HepG2 (cell line): ENCODE data around the gene TBCD. TPM values are rescaled to one million over a fixed set of nuclear protein-coding genes. Genes with fewer than 3 reads are reported as not detected.

ENCODE experiments used
- CBX1 ChIP-seq: IDR thresholded peaks from one replicate; pipeline ENCODE4 v1.6.1; 2016; ENCODE audit warnings: antibody characterized with exemption, low read depth
- FOXK1 ChIP-seq: sonication (generic); formaldehyde crosslinking; IDR thresholded peaks from 2 replicates; pipeline ENCODE4 v1.4.0; 2020; ENCODE audit warnings: low read depth, missing genetic modification reagents, borderline replicate concordance
- HMG20B ChIP-seq: conservative IDR thresholded peaks from 2 replicates; pipeline ENCODE4 v1.6.1; 2016; ENCODE audit warnings: missing genetic modification reagents, missing compliant biosample characterization
- HMGA1 ChIP-seq: sonication (generic); formaldehyde crosslinking; conservative IDR thresholded peaks from 2 replicates; pipeline ENCODE4 v1.4.0; 2020; ENCODE audit warnings: missing genetic modification reagents
- ISX ChIP-seq: sonication (generic); formaldehyde crosslinking; conservative IDR thresholded peaks from 2 replicates; pipeline ENCODE4 v1.5.0; 2020; ENCODE audit warnings: missing genetic modification reagents
- NFIC ChIP-seq: IDR thresholded peaks from 2 replicates; pipeline ENCODE4 v1.6.1; 2012; ENCODE audit warnings: mild to moderate bottlenecking, low read length, inconsistent platforms
- RBFOX2 ChIP-seq: fragments of 200-400 bp; formaldehyde crosslinking; IDR thresholded peaks from 2 replicates; pipeline ENCODE4 v1.6.1; 2017; ENCODE audit warnings: low read depth, mild to moderate bottlenecking, low read length
- TBX2 ChIP-seq: sonication (generic); formaldehyde crosslinking; IDR thresholded peaks from 2 replicates; pipeline ENCODE4 v1.5.0; 2020; ENCODE audit warnings: missing genetic modification reagents, mild to moderate bottlenecking, borderline replicate concordance
- ZNF136 ChIP-seq: sonication (generic); formaldehyde crosslinking; IDR thresholded peaks from 2 replicates; pipeline ENCODE4 v1.8.1; 2022; ENCODE audit warnings: low read depth, mild to moderate bottlenecking, moderate library complexity, missing genetic modification reagents
- ZNF205 ChIP-seq: IDR thresholded peaks from 2 replicates; pipeline ENCODE4 v1.6.1; 2018; ENCODE audit warnings: missing biosample characterization, missing genetic modification reagents
- ZNF333 ChIP-seq: sonication (generic); formaldehyde crosslinking; IDR thresholded peaks from 2 replicates; pipeline ENCODE4 v1.4.0; 2020; ENCODE audit warnings: mild to moderate bottlenecking, missing genetic modification reagents, borderline replicate concordance
- ZNF589 ChIP-seq: sonication (generic); formaldehyde crosslinking; conservative IDR thresholded peaks from 2 replicates; pipeline ENCODE4 v1.8.0; 2022; ENCODE audit warnings: mild to moderate bottlenecking, moderate library complexity, missing genetic modification reagents
- ZNF737 ChIP-seq: sonication (generic); formaldehyde crosslinking; IDR thresholded peaks from 2 replicates; pipeline ENCODE4 v1.5.0; 2020; ENCODE audit warnings: missing genetic modification reagents, mild to moderate bottlenecking, borderline replicate concordance
- polyA plus RNA-seq, 8 experiments: library from polyadenylated mRNA; depleted of rRNA in 3 of 8; stranded (reverse) in 7 of 8; unstranded in 1 of 8; fragments of >200 nt; fragmentation: Illumina TruSeq in 4 of 8; extraction: Trizol in 4 of 8; gene quantifications; 2 replicates each; pipeline versions ENCODE4 v1.2.1 to v1.2.3, GENCODE V29; 2011 to 2016; ENCODE audit warnings: low read depth in 4 of 8, missing spikeins in 1 of 8, mixed read lengths in 1 of 8; ENCODE audit not compliant: insufficient read depth in 1 of 8
- total RNA-seq, 5 experiments: library from RNA; depleted of rRNA; stranded (reverse); fragments of >200 nt; fragmentation: Illumina TruSeq; extraction: Trizol; gene quantifications; 2 replicates each; pipeline ENCODE4 v1.2.3, GENCODE V29; 2016; ENCODE audit warnings: low read depth in 1 of 5
- TF ChIP-seq, protein P1 (sequence below): sonication (generic); formaldehyde crosslinking; IDR thresholded peaks from 2 replicates; pipeline ENCODE4 v1.4.0; 2020; ENCODE audit warnings: mild to moderate bottlenecking, missing genetic modification reagents
- TF ChIP-seq, protein P2 (sequence below): sonication (generic); formaldehyde crosslinking; conservative IDR thresholded peaks from 2 replicates; pipeline ENCODE4 v1.8.0; 2022; ENCODE audit warnings: mild to moderate bottlenecking, moderate library complexity, missing genetic modification reagents
- TF ChIP-seq, protein P3 (sequence below): sonication (generic); formaldehyde crosslinking; IDR thresholded peaks from 2 replicates; pipeline ENCODE4 v1.4.0; 2020; ENCODE audit warnings: missing genetic modification reagents, low read depth, mild to moderate bottlenecking, borderline replicate concordance
- TF ChIP-seq, protein P4 (sequence below): sonication (generic); formaldehyde crosslinking; IDR thresholded peaks from 2 replicates; pipeline ENCODE4 v1.4.0; 2020; ENCODE audit warnings: missing genetic modification reagents
- TF ChIP-seq, protein P5 (sequence below), 2 experiments: fragments of 450-650 bp in 1 of 2; sonication (generic) in 1 of 2; formaldehyde crosslinking; IDR thresholded peaks; 2 replicates each; pipeline versions ENCODE4 v1.5.0 to v1.8.0; 2020 to 2022; ENCODE audit warnings: mild to moderate bottlenecking in 1 of 2, missing genetic modification reagents in 1 of 2
- TF ChIP-seq, protein P6 (sequence below): sonication (generic); formaldehyde crosslinking; IDR thresholded peaks from 2 replicates; pipeline ENCODE4 v1.4.0; 2020; ENCODE audit warnings: missing genetic modification reagents

The TBCD gene
- total and polyA plus RNA-seq, 2 of the 13 experiments (the other 11 are each of a cell fraction or from before 2014, with no cell fraction given): 33.9 to 54.8 TPM

DNA sequence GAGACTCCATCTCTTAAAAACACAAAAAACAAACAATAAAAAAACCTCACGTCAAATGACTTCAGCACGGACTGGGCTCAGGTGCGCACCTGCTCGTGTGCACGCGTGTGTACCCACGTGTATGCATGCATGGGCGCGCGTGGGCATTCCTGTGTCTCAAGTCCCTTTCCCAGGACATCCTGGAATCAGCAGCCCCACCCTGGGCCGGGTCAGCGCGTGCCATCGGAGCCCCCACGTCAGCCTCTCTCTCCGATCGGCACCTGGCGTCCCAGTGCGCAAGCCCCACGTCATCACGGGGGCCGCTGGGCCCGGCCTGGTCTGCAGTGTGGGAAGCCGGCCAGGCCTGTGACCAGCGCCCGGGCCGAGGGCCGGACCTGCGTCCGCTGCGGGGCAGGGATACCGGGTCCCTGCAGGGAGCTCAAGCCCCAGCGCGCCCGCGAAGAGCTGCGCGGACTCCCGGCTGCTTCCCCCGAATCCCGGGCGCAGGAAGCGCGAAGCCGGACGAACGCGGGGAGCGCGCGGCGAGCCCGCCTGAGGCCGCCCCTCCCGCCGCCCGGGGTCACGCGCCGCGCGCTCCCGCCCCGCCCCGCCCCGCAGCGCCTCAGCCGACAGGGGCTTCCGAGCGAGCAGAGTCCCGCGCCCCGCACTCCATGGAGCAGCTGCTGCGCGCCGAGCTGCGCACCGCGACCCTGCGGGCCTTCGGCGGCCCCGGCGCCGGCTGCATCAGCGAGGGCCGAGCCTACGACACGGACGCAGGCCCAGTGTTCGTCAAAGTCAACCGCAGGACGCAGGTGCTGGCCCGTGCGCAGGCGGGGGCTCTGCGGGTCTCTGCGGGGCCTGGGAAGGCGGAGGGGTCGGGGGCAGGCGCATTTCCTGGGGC, 16.6 kb upstream of the TBCD start, which contains the start of gene FN3K (continued):
- TF ChIP-seq RBFOX2 (peak; percentile 90), ZNF589 (CRISPR knock-in tag) (peak; percentile 17; the same call in 1 of the 2 replicates), HMGA1 (CRISPR knock-in tag) (no peak), ZNF205 (CRISPR knock-in tag) (0 out of 2 replicates have a peak, but pooled peaks have one; percentile 33), CBX1 (peak; percentile 34), NFIC (no peak), FOXK1 (CRISPR knock-in tag) (no peak), TBX2 (CRISPR knock-in tag) (peak; percentile 41; the same call in 1 of the 2 replicates), ZNF737 (CRISPR knock-in tag) (no peak), ZNF333 (CRISPR knock-in tag) (peak; percentile 21; the same call in 1 of the 2 replicates), HMG20B (no peak), ISX (CRISPR knock-in tag) (no peak), ZNF136 (CRISPR knock-in tag) (no peak)
- TF ChIP-seq, protein P1, sequence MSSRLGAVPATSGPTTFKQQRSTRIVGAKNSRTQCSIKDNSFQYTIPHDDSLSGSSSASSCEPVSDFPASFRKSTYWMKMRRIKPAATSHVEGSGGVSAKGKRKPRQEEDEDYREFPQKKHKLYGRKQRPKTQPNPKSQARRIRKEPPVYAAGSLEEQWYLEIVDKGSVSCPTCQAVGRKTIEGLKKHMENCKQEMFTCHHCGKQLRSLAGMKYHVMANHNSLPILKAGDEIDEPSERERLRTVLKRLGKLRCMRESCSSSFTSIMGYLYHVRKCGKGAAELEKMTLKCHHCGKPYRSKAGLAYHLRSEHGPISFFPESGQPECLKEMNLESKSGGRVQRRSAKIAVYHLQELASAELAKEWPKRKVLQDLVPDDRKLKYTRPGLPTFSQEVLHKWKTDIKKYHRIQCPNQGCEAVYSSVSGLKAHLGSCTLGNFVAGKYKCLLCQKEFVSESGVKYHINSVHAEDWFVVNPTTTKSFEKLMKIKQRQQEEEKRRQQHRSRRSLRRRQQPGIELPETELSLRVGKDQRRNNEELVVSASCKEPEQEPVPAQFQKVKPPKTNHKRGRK: no peak
- TF ChIP-seq, protein P2, sequence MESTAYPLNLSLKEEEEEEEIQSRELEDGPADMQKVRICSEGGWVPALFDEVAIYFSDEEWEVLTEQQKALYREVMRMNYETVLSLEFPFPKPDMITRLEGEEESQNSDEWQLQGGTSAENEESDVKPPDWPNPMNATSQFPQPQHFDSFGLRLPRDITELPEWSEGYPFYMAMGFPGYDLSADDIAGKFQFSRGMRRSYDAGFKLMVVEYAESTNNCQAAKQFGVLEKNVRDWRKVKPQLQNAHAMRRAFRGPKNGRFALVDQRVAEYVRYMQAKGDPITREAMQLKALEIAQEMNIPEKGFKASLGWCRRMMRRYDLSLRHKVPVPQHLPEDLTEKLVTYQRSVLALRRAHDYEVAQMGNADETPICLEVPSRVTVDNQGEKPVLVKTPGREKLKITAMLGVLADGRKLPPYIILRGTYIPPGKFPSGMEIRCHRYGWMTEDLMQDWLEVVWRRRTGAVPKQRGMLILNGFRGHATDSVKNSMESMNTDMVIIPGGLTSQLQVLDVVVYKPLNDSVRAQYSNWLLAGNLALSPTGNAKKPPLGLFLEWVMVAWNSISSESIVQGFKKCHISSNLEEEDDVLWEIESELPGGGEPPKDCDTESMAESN: peak; percentile 61; the same call in 1 of the 2 replicates
- TF ChIP-seq, protein P3, sequence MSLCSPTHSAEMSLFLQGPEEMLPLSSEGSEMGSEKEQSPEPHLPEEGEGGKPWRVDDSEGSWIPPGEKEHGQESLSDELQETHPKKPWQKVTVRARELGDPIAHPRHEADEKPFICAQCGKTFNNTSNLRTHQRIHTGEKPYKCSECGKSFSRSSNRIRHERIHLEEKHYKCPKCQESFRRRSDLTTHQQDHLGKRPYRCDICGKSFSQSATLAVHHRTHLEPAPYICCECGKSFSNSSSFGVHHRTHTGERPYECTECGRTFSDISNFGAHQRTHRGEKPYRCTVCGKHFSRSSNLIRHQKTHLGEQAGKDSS: peak; percentile 83; the same call in 1 of the 2 replicates
- TF ChIP-seq, protein P4, sequence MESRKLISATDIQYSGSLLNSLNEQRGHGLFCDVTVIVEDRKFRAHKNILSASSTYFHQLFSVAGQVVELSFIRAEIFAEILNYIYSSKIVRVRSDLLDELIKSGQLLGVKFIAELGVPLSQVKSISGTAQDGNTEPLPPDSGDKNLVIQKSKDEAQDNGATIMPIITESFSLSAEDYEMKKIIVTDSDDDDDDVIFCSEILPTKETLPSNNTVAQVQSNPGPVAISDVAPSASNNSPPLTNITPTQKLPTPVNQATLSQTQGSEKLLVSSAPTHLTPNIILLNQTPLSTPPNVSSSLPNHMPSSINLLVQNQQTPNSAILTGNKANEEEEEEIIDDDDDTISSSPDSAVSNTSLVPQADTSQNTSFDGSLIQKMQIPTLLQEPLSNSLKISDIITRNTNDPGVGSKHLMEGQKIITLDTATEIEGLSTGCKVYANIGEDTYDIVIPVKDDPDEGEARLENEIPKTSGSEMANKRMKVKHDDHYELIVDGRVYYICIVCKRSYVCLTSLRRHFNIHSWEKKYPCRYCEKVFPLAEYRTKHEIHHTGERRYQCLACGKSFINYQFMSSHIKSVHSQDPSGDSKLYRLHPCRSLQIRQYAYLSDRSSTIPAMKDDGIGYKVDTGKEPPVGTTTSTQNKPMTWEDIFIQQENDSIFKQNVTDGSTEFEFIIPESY (CRISPR knock-in tag): no peak; the same call in 1 of the 2 replicates
- TF ChIP-seq, protein P5, sequence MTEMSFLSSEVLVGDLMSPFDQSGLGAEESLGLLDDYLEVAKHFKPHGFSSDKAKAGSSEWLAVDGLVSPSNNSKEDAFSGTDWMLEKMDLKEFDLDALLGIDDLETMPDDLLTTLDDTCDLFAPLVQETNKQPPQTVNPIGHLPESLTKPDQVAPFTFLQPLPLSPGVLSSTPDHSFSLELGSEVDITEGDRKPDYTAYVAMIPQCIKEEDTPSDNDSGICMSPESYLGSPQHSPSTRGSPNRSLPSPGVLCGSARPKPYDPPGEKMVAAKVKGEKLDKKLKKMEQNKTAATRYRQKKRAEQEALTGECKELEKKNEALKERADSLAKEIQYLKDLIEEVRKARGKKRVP (CRISPR knock-in tag; IDR thresholded peaks at IDR 0.05): 0 out of 4 replicates have a peak, but pooled peaks of 1 of the 2 experiments have one; percentile 20
- TF ChIP-seq, protein P6, sequence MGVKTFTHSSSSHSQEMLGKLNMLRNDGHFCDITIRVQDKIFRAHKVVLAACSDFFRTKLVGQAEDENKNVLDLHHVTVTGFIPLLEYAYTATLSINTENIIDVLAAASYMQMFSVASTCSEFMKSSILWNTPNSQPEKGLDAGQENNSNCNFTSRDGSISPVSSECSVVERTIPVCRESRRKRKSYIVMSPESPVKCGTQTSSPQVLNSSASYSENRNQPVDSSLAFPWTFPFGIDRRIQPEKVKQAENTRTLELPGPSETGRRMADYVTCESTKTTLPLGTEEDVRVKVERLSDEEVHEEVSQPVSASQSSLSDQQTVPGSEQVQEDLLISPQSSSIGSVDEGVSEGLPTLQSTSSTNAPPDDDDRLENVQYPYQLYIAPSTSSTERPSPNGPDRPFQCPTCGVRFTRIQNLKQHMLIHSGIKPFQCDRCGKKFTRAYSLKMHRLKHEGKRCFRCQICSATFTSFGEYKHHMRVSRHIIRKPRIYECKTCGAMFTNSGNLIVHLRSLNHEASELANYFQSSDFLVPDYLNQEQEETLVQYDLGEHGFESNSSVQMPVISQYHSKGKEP (CRISPR knock-in tag): peak; percentile 75; the same call in 1 of the 2 replicates
